ENCODE data around the gene MYL2. TPM values are rescaled to one million over a fixed set of nuclear protein-coding genes. Genes with fewer than 3 reads are reported as not detected.

The MYL2 gene
- total and polyA plus RNA-seq, 10 of the 15 experiments (the other 5 are each of a cell fraction or from before 2014, with no cell fraction given), result 0.08 to 1.8 (median 0.57) TPM; not detected in 1

DNA sequence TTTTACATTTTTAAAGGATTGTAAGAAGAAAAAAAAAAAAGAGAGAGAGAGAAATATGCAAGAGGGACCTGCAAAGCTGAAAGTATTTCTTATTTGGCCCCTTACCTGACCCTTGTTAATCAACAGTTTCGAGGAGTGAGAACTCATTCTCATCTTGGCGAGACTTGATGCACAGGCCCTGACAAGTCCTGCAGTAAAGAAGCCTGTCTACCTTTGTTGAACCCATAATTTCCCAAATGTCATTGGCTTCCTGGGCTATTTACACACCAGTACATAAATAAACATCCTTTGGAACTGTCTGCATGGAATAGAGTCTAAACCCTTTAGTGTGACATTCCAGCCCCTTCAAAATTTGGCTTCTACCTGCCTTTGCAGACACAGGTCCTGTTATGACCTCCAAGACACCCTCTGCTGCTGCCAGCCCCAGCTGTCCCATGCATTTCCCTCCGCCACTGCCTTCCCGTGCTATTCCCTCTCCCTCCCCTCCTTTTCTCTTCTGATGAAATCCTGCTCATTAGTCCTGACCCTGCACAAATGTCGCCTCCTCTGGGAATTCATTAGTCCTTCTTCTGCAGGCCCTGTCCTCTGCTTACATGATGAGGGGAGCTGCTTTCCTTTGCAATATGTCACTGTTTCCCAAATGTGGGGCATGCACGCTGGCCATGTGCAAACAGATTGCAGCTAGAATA, 35.1 kb downstream of the MYL2 start:
- no peaks in the 10 kb centered on the region for H3K9me3 ChIP-seq (replicated peaks; ENCODE audit: control insufficient read depth, insufficient read depth, low read length)
- H2AFZ ChIP-seq (ENCODE audit: control insufficient read depth, low read depth, low read length), result no peak overlapping the region
- H3K4me2 ChIP-seq (ENCODE audit: control insufficient read depth, insufficient read depth), result no peak overlapping the region
- H4K20me1 ChIP-seq (ENCODE audit: control insufficient read depth, insufficient read depth), result no peaks in the 10 kb centered on the region
- no peaks in the 10 kb centered on the region for H3K4me1 ChIP-seq (ENCODE audit: control insufficient read depth, insufficient read depth, low read length)
- no peak overlapping the region for H3K27ac ChIP-seq (ENCODE audit: control insufficient read depth, insufficient read depth)
- ChIA-PET RAD21 (ENCODE audit: unreplicated experiment) (interaction anchor here (0.6 to 0.8 kb wide), 3 partner anchors 280 to 454 kb away, joined by 3 read pairs; partner anchors contain the start of gene ARPC3), POLR2A (no interaction called here), SMC1A (ENCODE audit: uncharacterized antibody, unreplicated experiment) (interaction anchor here (1.0 to 2.3 kb wide), 2 partner anchors 10 to 454 kb away, joined by 3 to 11 read pairs; no protein-coding TSS in a partner anchor), CTCF (interaction anchor here (0.6 to 1.5 kb wide), 7 partner anchors 38 to 435 kb away, joined by 3 to 5 read pairs (median 3); partner anchors contain the start of genes ARPC3 and CCDC63)
- in situ Hi-C loops (cut with MboI) (no loop called here), intact Hi-C loops (cut with micrococcal nuclease; ENCODE audit: unreplicated experiment) (loop anchor here (5.0 to 10.0 kb wide), 6 partner anchors 188 to 783 kb away; partner anchors contain the start of gene ARPC3)
- H3K4me3 ChIP-seq, result no peak overlapping the region
- no peaks in the 10 kb centered on the region for H3K79me2 ChIP-seq (ENCODE audit: control insufficient read depth, insufficient read depth, low read length)
- WGBS (ENCODE audit: insufficient coverage, insufficient replicate concordance, low lambda C conversion rate, missing lambda C conversion rate), result 71% methylated on average over 6 of the region's 6 CpGs
- H3K36me3 ChIP-seq (ENCODE audit: control insufficient read depth in 2 of 2, insufficient read depth in 2 of 2, low read length in 1 of 2), result no peaks in the 10 kb centered on the region
- no peak for ATAC-seq
- H3K27me3 ChIP-seq (replicated peaks in 1 of 2; ENCODE audit: control insufficient read depth in 2 of 2, insufficient read depth in 2 of 2, low read length in 1 of 2), result no peaks in the 10 kb centered on the region
- DNase-seq (ENCODE audit: low read depth, low spot score), result no peak
- H3K9ac ChIP-seq (ENCODE audit: control insufficient read depth, insufficient read depth, low read length), result no peak overlapping the region
- no TSS peak for BruUV-seq (replicated peaks)
- FAIRE-seq, result no peak
- TF ChIP-seq, protein P1, sequence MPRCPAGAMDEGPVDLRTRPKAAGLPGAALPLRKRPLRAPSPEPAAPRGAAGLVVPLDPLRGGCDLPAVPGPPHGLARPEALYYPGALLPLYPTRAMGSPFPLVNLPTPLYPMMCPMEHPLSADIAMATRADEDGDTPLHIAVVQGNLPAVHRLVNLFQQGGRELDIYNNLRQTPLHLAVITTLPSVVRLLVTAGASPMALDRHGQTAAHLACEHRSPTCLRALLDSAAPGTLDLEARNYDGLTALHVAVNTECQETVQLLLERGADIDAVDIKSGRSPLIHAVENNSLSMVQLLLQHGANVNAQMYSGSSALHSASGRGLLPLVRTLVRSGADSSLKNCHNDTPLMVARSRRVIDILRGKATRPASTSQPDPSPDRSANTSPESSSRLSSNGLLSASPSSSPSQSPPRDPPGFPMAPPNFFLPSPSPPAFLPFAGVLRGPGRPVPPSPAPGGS (IDR thresholded peaks at IDR 0.05; ENCODE audit: borderline replicate concordance, insufficient read depth, low read depth, low read length, poor library complexity, severe bottlenecking), result no peak
- TF ChIP-seq, protein P2, sequence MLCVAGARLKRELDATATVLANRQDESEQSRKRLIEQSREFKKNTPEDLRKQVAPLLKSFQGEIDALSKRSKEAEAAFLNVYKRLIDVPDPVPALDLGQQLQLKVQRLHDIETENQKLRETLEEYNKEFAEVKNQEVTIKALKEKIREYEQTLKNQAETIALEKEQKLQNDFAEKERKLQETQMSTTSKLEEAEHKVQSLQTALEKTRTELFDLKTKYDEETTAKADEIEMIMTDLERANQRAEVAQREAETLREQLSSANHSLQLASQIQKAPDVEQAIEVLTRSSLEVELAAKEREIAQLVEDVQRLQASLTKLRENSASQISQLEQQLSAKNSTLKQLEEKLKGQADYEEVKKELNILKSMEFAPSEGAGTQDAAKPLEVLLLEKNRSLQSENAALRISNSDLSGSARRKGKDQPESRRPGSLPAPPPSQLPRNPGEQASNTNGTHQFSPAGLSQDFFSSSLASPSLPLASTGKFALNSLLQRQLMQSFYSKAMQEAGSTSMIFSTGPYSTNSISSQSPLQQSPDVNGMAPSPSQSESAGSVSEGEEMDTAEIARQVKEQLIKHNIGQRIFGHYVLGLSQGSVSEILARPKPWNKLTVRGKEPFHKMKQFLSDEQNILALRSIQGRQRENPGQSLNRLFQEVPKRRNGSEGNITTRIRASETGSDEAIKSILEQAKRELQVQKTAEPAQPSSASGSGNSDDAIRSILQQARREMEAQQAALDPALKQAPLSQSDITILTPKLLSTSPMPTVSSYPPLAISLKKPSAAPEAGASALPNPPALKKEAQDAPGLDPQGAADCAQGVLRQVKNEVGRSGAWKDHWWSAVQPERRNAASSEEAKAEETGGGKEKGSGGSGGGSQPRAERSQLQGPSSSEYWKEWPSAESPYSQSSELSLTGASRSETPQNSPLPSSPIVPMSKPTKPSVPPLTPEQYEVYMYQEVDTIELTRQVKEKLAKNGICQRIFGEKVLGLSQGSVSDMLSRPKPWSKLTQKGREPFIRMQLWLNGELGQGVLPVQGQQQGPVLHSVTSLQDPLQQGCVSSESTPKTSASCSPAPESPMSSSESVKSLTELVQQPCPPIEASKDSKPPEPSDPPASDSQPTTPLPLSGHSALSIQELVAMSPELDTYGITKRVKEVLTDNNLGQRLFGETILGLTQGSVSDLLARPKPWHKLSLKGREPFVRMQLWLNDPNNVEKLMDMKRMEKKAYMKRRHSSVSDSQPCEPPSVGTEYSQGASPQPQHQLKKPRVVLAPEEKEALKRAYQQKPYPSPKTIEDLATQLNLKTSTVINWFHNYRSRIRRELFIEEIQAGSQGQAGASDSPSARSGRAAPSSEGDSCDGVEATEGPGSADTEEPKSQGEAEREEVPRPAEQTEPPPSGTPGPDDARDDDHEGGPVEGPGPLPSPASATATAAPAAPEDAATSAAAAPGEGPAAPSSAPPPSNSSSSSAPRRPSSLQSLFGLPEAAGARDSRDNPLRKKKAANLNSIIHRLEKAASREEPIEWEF (IDR thresholded peaks at IDR 0.05; ENCODE audit: insufficient replicate concordance, low read depth, low read length), result no peak
- TF ChIP-seq TBL1XR1 (IDR thresholded peaks at IDR 0.05; ENCODE audit: low read depth, low read length), result no peak
- no peak for TF ChIP-seq CHD2 (IDR thresholded peaks at IDR 0.05; ENCODE audit: borderline replicate concordance, low read depth, low read length)
- TF ChIP-seq, protein P3, sequence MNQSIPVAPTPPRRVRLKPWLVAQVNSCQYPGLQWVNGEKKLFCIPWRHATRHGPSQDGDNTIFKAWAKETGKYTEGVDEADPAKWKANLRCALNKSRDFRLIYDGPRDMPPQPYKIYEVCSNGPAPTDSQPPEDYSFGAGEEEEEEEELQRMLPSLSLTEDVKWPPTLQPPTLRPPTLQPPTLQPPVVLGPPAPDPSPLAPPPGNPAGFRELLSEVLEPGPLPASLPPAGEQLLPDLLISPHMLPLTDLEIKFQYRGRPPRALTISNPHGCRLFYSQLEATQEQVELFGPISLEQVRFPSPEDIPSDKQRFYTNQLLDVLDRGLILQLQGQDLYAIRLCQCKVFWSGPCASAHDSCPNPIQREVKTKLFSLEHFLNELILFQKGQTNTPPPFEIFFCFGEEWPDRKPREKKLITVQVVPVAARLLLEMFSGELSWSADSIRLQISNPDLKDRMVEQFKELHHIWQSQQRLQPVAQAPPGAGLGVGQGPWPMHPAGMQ (IDR thresholded peaks at IDR 0.05; ENCODE audit: borderline replicate concordance), result no peak
- no peak for TF ChIP-seq EGR1 (IDR thresholded peaks at IDR 0.05; ENCODE audit: borderline replicate concordance in 1 of 2, low read depth in 2 of 2, low read length in 2 of 2)
- TF ChIP-seq IKZF1 (conservative IDR thresholded peaks at IDR 0.05), result no peak
- TF ChIP-seq, protein P4, sequence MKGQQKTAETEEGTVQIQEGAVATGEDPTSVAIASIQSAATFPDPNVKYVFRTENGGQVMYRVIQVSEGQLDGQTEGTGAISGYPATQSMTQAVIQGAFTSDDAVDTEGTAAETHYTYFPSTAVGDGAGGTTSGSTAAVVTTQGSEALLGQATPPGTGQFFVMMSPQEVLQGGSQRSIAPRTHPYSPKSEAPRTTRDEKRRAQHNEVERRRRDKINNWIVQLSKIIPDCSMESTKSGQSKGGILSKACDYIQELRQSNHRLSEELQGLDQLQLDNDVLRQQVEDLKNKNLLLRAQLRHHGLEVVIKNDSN (IDR thresholded peaks at IDR 0.05; ENCODE audit: borderline replicate concordance, extremely low read length, insufficient read depth, low read depth, low read length), result no peak
- no peak for TF ChIP-seq POLR2AphosphoS5 (IDR thresholded peaks at IDR 0.05; ENCODE audit: low read length)

All from GM12878 (cell line).